ENCODE data around the gene RPS6KA3.

- no peak for TF ChIP-seq EZH2 (IDR thresholded peaks at IDR 0.05; ENCODE audit: low read length)
- TF ChIP-seq CTCF (optimal IDR thresholded peaks at IDR 0.05 in 1 of 3, IDR thresholded peaks at IDR 0.05 in 1 of 3, conservative IDR thresholded peaks at IDR 0.05 in 1 of 3; ENCODE audit: extremely low read depth in 1 of 3, insufficient read depth in 2 of 3, low read length in 3 of 3), result no peak
Observed at GRCh38 chrX:20112022-20112774, 154.5 kb downstream of the RPS6KA3 start.

Data from keratinocyte (primary cell).